Nephron progenitor cell (in vitro differentiated cells): ENCODE results near the gene PLSCR2.
"Not testable (repeated sequence)": the region's sequence is repeated elsewhere in the genome, so short reads cannot be mapped to it uniquely, and the experiment has no call there.

Source experiments
- DNase-seq: peaks from one replicate; pipeline ENCODE4 v3.0.0; 2021
- H3K27ac Mint-ChIP-seq: 2 replicates; pipeline ENCODE4 v1.8.0; 2021; ENCODE audit warnings: mild to moderate bottlenecking, moderate library complexity, mixed read lengths
- H3K27me3 Mint-ChIP-seq: 2 replicates; pipeline ENCODE4 v1.8.0; 2021; ENCODE audit warnings: mild to moderate bottlenecking, low read depth, mixed read lengths; ENCODE audit not compliant: poor library complexity
- H3K36me3 Mint-ChIP-seq: 2 replicates; pipeline ENCODE4 v1.8.0; 2021; ENCODE audit warnings: low read depth, mixed read lengths
- H3K4me1 Mint-ChIP-seq: 2 replicates; pipeline ENCODE4 v1.8.0; 2021; ENCODE audit warnings: mixed read lengths
- H3K4me3 Mint-ChIP-seq: 2 replicates; pipeline ENCODE4 v1.8.0; 2021; ENCODE audit warnings: mild to moderate bottlenecking, moderate library complexity, mixed read lengths
- H3K9me3 Mint-ChIP-seq: 2 replicates; pipeline ENCODE4 v1.8.0; 2021; ENCODE audit warnings: mild to moderate bottlenecking, moderate library complexity, mixed read lengths
- TF ChIP-seq, protein P1 (sequence below): fragments of 200-600 bp; sonication (generic); IDR thresholded peaks from 2 replicates; pipeline ENCODE4 v1.5.0; 2021; ENCODE audit warnings: antibody characterized with exemption

PLSCR2 gene

DNA sequence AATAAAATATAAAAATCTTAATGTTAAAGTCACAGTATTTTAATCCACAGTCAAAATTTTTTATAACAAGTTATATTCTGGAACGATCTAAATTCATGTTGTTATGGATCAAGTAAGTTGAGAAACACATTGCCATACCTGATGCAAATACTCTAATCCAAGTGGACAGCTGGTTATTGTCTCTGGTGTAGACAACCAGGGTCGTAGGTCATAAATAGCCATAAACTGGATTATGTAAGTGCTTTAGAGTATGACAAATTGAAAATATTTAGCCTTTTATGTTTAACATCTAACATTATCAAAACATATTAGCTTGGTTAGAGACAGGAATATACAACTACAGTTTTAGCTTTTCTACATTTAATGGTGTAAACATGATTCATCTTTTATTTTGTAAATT is 53.0 kb downstream of the PLSCR2 start:
- Mint-ChIP-seq H3K27ac (no peak overlapping the region), H3K27me3 (no peaks in the 10 kb centered on the region), H3K9me3 (peaks cover 4% of the 10 kb centered on the region), H3K4me1 (no peaks in the 10 kb centered on the region), H3K4me3 (no peak overlapping the region), H3K36me3 (no peaks in the 10 kb centered on the region)
- TF ChIP-seq, protein P1, sequence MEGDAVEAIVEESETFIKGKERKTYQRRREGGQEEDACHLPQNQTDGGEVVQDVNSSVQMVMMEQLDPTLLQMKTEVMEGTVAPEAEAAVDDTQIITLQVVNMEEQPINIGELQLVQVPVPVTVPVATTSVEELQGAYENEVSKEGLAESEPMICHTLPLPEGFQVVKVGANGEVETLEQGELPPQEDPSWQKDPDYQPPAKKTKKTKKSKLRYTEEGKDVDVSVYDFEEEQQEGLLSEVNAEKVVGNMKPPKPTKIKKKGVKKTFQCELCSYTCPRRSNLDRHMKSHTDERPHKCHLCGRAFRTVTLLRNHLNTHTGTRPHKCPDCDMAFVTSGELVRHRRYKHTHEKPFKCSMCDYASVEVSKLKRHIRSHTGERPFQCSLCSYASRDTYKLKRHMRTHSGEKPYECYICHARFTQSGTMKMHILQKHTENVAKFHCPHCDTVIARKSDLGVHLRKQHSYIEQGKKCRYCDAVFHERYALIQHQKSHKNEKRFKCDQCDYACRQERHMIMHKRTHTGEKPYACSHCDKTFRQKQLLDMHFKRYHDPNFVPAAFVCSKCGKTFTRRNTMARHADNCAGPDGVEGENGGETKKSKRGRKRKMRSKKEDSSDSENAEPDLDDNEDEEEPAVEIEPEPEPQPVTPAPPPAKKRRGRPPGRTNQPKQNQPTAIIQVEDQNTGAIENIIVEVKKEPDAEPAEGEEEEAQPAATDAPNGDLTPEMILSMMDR: no peak
- DNase-seq: no peak

DNA sequence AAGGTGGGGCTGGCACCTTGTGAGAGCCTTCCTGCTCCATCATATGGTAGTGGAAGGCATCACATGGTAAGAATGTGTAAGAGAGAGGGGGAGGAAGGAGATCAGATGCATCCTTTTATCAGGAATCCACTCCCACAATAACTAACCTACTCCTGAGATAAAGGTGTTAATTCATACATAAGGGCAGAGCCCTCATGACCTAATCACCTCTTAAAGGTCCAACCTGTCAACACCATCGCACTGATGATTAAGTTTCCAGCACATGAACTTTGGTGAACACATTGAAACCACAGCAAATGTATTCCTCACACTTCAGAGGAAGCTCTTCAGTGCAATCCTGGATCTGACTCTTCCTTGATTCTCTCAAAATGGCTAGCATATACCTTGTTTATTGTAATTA is 55.4 kb downstream of the PLSCR2 start:
- Mint-ChIP-seq H3K36me3 (no peaks in the 10 kb centered on the region), H3K27me3 (peaks cover 4% of the 10 kb centered on the region), H3K4me1 (no peaks in the 10 kb centered on the region), H3K9me3 (peaks cover 8% of the 10 kb centered on the region), H3K27ac (no peak overlapping the region), H3K4me3 (no peak overlapping the region)
- no peak for DNase-seq
- TF ChIP-seq, protein P1: no peak

DNA sequence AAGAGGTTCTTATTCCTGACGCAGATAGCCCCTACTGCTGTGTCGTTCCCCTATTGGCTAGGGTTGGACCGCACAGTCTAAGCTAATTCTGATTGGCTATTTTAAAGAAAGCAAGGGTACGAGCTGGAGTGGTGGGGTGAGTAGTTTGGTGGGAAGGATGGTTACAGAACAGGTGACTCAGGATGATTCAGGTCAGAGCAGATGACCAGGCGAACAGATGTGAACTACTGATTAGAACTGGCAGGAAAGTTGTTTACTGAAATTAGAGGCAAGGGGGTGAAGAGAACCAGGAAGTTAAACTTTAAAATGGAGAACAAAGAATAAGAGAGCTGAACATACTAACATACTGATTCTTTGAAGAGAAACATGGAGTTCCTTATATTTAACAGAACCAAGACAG is 56.6 kb downstream of the PLSCR2 start:
- not testable (repeated sequence) for H3K27me3 Mint-ChIP-seq, DNase-seq, H3K27ac Mint-ChIP-seq, H3K36me3 Mint-ChIP-seq, H3K4me3 Mint-ChIP-seq, H3K4me1 Mint-ChIP-seq
- H3K9me3 Mint-ChIP-seq: peaks cover 10% of the 10 kb centered on the region

DNA sequence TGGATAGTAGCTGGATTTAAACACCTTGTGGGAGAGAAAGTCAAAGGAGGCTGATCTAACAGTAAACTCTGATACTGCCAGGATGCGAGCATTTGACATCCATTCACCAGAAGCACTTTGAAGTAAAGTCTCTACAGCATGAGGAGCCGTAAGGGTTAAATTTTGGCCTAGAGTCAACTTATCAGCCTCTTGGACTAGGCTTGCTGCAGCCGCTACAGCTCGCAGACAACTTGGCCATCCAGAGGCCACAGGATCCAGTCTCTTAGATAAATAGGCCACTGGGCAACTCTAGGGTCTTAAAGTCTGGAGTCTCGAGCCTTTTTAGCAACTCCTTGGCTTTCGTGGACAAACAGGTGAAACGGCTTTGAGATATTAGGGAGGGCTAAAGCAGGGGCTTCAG is 61.4 kb downstream of the PLSCR2 start:
- DNase-seq: no peak
- TF ChIP-seq, protein P1: no peak
- Mint-ChIP-seq H3K9me3 (peaks cover 10% of the 10 kb centered on the region), H3K4me1 (peaks cover 15% of the 10 kb centered on the region), H3K27ac (no peak overlapping the region), H3K27me3 (peaks cover 4% of the 10 kb centered on the region), H3K4me3 (no peak overlapping the region), H3K36me3 (no peaks in the 10 kb centered on the region)

DNA sequence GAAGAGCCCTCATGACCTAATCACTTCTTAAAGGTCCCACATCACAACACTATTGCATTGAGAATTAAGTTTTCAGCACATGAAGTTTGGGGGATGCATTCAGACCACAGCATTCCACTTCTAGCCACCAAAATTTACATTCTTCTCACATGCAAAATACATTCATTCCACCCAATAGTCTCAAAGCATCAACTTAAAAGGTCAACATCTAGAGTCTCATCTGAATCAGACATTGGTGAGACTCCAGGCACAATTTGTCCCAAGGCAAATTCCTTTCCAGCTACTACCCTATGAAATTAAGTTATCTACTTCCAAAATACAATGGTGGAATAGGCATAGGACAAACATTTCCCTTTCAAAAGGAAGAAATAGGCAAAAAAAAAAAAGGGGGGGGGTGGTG is 64.9 kb downstream of the PLSCR2 start:
- Mint-ChIP-seq H3K9me3 (peaks cover 6% of the 10 kb centered on the region), H3K36me3 (no peaks in the 10 kb centered on the region), H3K4me1 (peaks cover 15% of the 10 kb centered on the region), H3K27ac (no peak overlapping the region), H3K27me3 (no peaks in the 10 kb centered on the region), H3K4me3 (no peak overlapping the region)
- no peak for DNase-seq
- TF ChIP-seq, protein P1: no peak

DNA sequence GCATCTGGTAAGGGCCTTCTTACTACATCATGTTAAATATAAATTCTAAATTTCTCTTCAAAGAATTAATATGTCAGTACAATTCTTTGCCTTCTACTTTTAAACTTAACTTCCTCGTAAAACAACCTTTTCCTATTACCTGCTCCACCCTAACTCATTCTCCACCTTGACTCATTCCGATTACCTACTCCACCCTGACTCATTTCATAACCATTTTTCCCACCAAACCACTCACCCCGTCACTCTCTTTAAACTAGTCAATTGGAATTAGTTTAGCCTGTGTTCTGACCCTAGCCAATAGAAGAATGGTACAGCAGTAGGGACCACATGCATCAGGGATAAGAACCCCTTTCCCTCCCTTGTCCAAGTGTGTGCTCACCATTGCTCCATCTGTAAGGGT is 65.6 kb downstream of the PLSCR2 start:
- Mint-ChIP-seq H3K27me3 (no peaks in the 10 kb centered on the region), H3K36me3 (no peaks in the 10 kb centered on the region), H3K9me3 (peaks cover under 1% of the 10 kb centered on the region), H3K4me1 (peaks cover 15% of the 10 kb centered on the region), H3K4me3 (no peak overlapping the region), H3K27ac (no peak overlapping the region)
- no peak for DNase-seq
- TF ChIP-seq, protein P1: no peak
